ENCODE measurements around the gene CALD1.

DNA sequence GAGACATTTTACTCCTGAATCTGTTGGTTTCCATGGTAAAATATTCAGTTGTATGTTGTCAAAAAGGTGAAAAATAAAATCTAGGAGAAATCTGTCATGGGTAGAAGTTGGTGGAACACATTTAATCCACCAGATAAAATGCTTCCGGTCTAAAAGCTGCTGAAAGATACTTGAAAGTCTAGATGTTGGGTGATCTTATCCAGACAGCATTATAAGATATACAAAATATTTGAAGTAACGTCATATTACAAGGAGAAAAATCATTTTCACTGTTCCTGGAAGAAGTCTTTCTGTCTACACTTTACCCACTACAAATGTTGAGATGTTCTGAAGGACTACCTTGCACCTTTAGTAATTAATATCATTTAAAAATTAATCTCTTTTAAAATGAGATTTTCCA lies 40.9 kb downstream of the CALD1 start:
- TF ChIP-seq, protein P1, sequence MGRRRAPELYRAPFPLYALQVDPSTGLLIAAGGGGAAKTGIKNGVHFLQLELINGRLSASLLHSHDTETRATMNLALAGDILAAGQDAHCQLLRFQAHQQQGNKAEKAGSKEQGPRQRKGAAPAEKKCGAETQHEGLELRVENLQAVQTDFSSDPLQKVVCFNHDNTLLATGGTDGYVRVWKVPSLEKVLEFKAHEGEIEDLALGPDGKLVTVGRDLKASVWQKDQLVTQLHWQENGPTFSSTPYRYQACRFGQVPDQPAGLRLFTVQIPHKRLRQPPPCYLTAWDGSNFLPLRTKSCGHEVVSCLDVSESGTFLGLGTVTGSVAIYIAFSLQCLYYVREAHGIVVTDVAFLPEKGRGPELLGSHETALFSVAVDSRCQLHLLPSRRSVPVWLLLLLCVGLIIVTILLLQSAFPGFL (CRISPR knock-in tag; IDR thresholded peaks at IDR 0.05; ENCODE audit: borderline replicate concordance) = no peak
- TF ChIP-seq, protein P2, sequence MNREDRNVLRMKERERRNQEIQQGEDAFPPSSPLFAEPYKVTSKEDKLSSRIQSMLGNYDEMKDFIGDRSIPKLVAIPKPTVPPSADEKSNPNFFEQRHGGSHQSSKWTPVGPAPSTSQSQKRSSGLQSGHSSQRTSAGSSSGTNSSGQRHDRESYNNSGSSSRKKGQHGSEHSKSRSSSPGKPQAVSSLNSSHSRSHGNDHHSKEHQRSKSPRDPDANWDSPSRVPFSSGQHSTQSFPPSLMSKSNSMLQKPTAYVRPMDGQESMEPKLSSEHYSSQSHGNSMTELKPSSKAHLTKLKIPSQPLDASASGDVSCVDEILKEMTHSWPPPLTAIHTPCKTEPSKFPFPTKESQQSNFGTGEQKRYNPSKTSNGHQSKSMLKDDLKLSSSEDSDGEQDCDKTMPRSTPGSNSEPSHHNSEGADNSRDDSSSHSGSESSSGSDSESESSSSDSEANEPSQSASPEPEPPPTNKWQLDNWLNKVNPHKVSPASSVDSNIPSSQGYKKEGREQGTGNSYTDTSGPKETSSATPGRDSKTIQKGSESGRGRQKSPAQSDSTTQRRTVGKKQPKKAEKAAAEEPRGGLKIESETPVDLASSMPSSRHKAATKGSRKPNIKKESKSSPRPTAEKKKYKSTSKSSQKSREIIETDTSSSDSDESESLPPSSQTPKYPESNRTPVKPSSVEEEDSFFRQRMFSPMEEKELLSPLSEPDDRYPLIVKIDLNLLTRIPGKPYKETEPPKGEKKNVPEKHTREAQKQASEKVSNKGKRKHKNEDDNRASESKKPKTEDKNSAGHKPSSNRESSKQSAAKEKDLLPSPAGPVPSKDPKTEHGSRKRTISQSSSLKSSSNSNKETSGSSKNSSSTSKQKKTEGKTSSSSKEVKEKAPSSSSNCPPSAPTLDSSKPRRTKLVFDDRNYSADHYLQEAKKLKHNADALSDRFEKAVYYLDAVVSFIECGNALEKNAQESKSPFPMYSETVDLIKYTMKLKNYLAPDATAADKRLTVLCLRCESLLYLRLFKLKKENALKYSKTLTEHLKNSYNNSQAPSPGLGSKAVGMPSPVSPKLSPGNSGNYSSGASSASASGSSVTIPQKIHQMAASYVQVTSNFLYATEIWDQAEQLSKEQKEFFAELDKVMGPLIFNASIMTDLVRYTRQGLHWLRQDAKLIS (CRISPR knock-in tag; IDR thresholded peaks at IDR 0.05; ENCODE audit: borderline replicate concordance) = no peak
- TF ChIP-seq ZNF121 (CRISPR knock-in tag; IDR thresholded peaks at IDR 0.05) = no peak
- TF ChIP-seq, protein P3, sequence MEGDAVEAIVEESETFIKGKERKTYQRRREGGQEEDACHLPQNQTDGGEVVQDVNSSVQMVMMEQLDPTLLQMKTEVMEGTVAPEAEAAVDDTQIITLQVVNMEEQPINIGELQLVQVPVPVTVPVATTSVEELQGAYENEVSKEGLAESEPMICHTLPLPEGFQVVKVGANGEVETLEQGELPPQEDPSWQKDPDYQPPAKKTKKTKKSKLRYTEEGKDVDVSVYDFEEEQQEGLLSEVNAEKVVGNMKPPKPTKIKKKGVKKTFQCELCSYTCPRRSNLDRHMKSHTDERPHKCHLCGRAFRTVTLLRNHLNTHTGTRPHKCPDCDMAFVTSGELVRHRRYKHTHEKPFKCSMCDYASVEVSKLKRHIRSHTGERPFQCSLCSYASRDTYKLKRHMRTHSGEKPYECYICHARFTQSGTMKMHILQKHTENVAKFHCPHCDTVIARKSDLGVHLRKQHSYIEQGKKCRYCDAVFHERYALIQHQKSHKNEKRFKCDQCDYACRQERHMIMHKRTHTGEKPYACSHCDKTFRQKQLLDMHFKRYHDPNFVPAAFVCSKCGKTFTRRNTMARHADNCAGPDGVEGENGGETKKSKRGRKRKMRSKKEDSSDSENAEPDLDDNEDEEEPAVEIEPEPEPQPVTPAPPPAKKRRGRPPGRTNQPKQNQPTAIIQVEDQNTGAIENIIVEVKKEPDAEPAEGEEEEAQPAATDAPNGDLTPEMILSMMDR (IDR thresholded peaks at IDR 0.05) = no peak
- TF ChIP-seq, protein P4, sequence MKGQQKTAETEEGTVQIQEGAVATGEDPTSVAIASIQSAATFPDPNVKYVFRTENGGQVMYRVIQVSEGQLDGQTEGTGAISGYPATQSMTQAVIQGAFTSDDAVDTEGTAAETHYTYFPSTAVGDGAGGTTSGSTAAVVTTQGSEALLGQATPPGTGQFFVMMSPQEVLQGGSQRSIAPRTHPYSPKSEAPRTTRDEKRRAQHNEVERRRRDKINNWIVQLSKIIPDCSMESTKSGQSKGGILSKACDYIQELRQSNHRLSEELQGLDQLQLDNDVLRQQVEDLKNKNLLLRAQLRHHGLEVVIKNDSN (CRISPR knock-in tag; IDR thresholded peaks at IDR 0.05) = no peak
- TF ChIP-seq, protein P5, sequence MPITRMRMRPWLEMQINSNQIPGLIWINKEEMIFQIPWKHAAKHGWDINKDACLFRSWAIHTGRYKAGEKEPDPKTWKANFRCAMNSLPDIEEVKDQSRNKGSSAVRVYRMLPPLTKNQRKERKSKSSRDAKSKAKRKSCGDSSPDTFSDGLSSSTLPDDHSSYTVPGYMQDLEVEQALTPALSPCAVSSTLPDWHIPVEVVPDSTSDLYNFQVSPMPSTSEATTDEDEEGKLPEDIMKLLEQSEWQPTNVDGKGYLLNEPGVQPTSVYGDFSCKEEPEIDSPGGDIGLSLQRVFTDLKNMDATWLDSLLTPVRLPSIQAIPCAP (CRISPR knock-in tag; IDR thresholded peaks at IDR 0.05) = no peak
- no peak for TF ChIP-seq FOXK1 (CRISPR knock-in tag; IDR thresholded peaks at IDR 0.05)
- TF ChIP-seq SMAD4 (CRISPR knock-in tag; IDR thresholded peaks at IDR 0.05) = no peak
- TF ChIP-seq CREB1 (CRISPR knock-in tag; IDR thresholded peaks at IDR 0.05) = no peak
- TF ChIP-seq, protein P6, sequence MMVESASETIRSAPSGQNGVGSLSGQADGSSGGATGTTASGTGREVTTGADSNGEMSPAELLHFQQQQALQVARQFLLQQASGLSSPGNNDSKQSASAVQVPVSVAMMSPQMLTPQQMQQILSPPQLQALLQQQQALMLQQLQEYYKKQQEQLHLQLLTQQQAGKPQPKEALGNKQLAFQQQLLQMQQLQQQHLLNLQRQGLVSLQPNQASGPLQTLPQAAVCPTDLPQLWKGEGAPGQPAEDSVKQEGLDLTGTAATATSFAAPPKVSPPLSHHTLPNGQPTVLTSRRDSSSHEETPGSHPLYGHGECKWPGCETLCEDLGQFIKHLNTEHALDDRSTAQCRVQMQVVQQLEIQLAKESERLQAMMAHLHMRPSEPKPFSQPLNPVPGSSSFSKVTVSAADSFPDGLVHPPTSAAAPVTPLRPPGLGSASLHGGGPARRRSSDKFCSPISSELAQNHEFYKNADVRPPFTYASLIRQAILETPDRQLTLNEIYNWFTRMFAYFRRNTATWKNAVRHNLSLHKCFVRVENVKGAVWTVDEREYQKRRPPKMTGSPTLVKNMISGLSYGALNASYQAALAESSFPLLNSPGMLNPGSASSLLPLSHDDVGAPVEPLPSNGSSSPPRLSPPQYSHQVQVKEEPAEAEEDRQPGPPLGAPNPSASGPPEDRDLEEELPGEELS (CRISPR knock-in tag; IDR thresholded peaks at IDR 0.05) = no peak

Data from WTC11 (cell line).